ENCODE results near the gene CHRNB1. TPM values are rescaled to one million over a fixed set of nuclear protein-coding genes. Genes with fewer than 3 reads are reported as not detected.

The CHRNB1 gene
- total and polyA plus RNA-seq, 10 of the 15 experiments (the other 5 are each of a cell fraction or from before 2014, with no cell fraction given), result 5.8 to 14.8 (median 11.3) TPM

- TF ChIP-seq, protein P1, sequence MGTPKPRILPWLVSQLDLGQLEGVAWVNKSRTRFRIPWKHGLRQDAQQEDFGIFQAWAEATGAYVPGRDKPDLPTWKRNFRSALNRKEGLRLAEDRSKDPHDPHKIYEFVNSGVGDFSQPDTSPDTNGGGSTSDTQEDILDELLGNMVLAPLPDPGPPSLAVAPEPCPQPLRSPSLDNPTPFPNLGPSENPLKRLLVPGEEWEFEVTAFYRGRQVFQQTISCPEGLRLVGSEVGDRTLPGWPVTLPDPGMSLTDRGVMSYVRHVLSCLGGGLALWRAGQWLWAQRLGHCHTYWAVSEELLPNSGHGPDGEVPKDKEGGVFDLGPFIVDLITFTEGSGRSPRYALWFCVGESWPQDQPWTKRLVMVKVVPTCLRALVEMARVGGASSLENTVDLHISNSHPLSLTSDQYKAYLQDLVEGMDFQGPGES (IDR thresholded peaks at IDR 0.05), result no peak
- TF ChIP-seq ZZZ3 (IDR thresholded peaks at IDR 0.05; ENCODE audit: control insufficient read depth, insufficient read length, low read depth) (no peak), NBN (IDR thresholded peaks at IDR 0.05) (peak; percentile 99), CREB1 (IDR thresholded peaks at IDR 0.05; ENCODE audit: low read depth) (peak; percentile 69; the same call in 1 of the 2 replicates), E2F8 (IDR thresholded peaks at IDR 0.05; ENCODE audit: low read depth, partially characterized antibody) (peak; percentile 71), TAF1 (IDR thresholded peaks at IDR 0.05; ENCODE audit: borderline replicate concordance, low read depth, low read length) (peak; percentile 99), CBX3 (IDR thresholded peaks at IDR 0.05; ENCODE audit: borderline replicate concordance, low read depth) (no peak), ZSCAN29 (IDR thresholded peaks at IDR 0.05) (0 out of 2 replicates have a peak, but pooled peaks have one; percentile 74), HDGF (IDR thresholded peaks at IDR 0.05) (peak; percentile 86; the same call in 1 of the 2 replicates), SMAD1 (IDR thresholded peaks at IDR 0.05; ENCODE audit: low read depth, partially characterized antibody) (peak; percentile 98), CBFB (IDR thresholded peaks at IDR 0.05; ENCODE audit: low read depth) (peak; percentile 100), NR2C2 (IDR thresholded peaks at IDR 0.05; ENCODE audit: borderline replicate concordance, control insufficient read depth, insufficient read length, low read depth) (no peak), FOXM1 (IDR thresholded peaks at IDR 0.05; ENCODE audit: low read depth, low read length) (0 out of 2 replicates have a peak, but pooled peaks have one; percentile 47), ZBTB40 (IDR thresholded peaks at IDR 0.05; ENCODE audit: borderline replicate concordance) (peak; percentile 35; the same call in 1 of the 2 replicates), ZBTB4 (CRISPR knock-in tag; IDR thresholded peaks at IDR 0.05) (peak; percentile 83; the same call in 1 of the 2 replicates)
- TF ChIP-seq, protein P2, sequence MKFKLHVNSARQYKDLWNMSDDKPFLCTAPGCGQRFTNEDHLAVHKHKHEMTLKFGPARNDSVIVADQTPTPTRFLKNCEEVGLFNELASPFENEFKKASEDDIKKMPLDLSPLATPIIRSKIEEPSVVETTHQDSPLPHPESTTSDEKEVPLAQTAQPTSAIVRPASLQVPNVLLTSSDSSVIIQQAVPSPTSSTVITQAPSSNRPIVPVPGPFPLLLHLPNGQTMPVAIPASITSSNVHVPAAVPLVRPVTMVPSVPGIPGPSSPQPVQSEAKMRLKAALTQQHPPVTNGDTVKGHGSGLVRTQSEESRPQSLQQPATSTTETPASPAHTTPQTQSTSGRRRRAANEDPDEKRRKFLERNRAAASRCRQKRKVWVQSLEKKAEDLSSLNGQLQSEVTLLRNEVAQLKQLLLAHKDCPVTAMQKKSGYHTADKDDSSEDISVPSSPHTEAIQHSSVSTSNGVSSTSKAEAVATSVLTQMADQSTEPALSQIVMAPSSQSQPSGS (IDR thresholded peaks at IDR 0.05; ENCODE audit: low read length), result peak; percentile 2; the same call in 1 of the 2 replicates
Measured at GRCh38 chr17:7484067-7484918, 39.4 kb downstream of the CHRNB1 start, which contains the start of gene POLR2A (continued).

All from GM12878 (cell line).